NCI-H510A treated with DMSO at 0.1 percent for 48 hours (cell line): ENCODE data around the gene REXO5.
A peak's percentile ranks its signal among the peaks of the same experiment; 100 is the strongest.
"Not testable (repeated sequence)": the region's sequence is repeated elsewhere in the genome, so short reads cannot be mapped to it uniquely, and the experiment has no call there.

Source experiments
- DNase-seq: peaks from one replicate; lab custom pipeline; 2025; lab: John Stamatoyannopoulos, UW

The REXO5 gene

GRCh38 chr16:20806168-20807050 is at the start of gene REXO5, which contains the start of gene ERI2:
Gene REXO5 (plus strand): TSS chr16:20806527. CDS start chr16:20806954, 427 bp downstream.
Gene ERI2 (minus strand): TSS chr16:20806472. CDS start chr16:20806430, 42 bp downstream.
- DNase-seq, result peak; percentile 95

- DNase-seq, result no peak
These were observed 46.0 kb upstream of the REXO5 start for GRCh38 chr16:20760346-20760745.

DNA sequence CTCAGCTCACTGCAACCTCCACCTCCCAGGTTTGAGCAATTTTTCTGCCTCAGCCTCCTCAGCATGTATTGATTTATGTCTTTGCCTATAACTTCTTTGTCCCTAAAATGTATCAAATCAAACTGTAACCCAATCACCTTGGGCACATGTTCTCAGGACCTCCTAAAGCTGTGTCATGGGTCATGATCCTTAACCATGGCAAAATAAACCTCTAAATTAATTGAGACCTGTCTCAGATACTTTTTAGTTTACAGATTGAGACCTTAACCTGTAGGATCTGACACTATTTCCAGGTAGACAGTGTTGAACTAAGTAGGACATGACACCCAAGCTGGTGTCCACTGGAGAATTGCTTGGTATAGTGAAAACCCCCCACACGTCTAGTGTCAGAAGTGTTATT is 45.2 kb upstream of the REXO5 start:
- DNase-seq, result no peak

DNA sequence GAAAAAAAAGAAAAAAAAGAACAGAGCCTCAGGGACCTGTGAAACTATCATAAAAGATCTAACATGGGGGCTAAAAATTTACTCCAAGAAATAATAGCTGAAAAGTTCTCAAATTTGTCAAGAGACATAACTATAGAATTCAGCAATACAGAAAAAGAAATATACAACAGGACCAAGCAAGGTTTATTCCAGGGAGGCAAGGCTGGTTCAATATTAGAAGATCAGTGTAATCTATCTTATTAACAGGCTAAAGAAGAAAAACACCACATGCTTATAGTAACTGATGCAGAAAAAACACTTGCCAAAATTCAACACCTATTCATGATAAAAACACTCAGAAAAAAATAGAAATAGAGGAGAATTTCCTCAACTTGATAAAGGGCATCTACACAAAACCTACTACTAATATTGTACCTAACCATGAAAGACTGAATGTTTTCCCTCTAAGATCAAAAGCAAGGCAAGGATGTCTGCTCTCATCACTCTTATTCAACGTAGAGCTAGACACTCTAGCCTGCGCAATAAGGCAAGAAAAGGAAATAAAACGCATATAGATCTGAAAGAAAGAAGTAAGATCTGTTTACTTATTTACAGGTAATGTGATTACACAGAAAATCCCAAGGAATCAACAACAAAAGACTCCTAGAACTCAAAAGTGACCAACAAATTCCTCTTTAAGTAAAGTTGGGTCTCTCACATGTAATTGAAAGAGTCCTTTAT is 43.8 kb upstream of the REXO5 start:
- no peak for DNase-seq

- no peak for DNase-seq
These were observed 42.7 kb upstream of the REXO5 start, which contains the start of gene ACSM3 for GRCh38 chr16:20763461-20764232. Gene ACSM3 (plus strand): TSS chr16:20764014. CDS start chr16:20770035, 6,021 bp downstream.

DNA sequence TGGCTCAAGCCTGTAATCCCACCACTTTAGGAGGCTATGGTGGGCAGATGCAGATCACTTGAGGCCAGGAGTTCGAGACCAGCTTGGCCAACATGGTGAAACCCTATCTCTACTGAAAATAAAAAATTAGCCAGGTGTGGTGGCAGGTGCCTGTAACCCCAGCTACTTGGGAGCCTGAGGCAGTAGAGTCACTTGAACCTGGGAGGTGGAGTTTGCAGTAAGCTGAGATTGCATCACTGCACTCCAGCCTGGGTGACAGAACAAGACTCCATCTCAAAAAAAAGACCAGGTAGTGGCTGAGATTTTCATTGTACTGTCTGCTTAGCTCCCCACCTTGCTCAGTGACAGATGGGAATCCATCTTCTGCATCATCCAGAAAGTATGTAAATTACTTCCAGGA is 41.9 kb upstream of the REXO5 start:
- not testable (repeated sequence) for DNase-seq

- DNase-seq, result no peak
These were observed 40.6 kb upstream of the REXO5 start for GRCh38 chr16:20765732-20766131.

GRCh38 chr16:20766294-20766693 is 40.0 kb upstream of the REXO5 start:
- DNase-seq, result no peak

DNA sequence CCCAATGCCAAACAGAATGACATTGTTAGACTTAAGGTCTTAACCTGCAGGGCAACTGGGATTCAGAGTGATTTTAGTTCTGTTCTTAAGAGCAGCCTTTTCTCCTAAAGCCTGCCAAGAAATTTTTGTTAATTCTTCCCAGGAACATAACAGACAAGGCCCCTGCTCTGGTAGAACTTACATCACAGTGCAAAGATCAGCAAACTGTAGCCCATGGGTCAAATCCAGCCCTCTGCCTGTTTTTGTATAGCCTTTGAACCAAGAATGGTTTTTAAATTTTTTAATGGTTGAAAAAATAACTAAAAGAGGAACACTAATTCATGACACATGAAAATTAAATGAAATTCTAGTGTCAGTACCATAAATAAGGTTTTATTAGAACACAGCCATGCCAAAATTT is 38.8 kb upstream of the REXO5 start:
- no peak for DNase-seq

DNA sequence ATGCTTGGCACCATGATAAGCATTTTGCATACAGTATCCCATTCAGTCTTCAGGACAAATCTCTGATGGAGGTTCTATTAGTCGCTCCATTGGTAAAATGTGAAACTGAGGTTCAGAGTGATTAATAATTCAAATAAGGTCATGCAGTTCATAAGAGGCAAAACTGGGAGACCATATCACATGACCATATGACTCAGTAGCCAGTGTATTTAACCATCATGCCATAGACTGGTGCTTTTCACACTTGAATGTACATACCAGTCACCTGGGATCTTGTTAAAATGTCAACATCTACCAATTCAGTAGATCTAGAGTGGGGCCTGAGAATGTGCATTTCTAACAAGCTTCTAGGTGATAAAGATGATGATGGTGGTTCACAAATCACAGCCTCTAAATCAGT is 38.2 kb upstream of the REXO5 start:
- DNase-seq, result no peak

DNA sequence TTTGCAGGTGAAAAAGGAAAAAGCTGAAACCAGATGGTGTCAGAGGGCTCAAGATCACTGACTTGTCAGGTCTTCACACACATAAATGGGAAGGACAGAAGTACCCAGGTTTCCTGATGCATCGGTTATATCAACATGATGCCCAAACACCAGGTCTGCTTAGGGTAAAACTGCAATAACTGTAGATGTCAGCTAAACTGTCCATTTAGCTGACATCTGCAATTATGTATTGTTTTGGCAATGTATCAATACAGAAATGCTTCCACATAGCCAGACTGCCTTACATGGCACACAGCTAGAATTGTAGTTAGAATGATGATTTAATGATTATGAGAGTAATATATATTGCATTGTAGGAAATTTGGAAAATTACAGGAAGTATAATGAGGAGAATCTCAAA is 37.5 kb upstream of the REXO5 start:
- DNase-seq, result no peak

- DNase-seq, result no peak
These were observed 32.6 kb upstream of the REXO5 start for GRCh38 chr16:20773679-20774078.

- peak; percentile 52 for DNase-seq
These were observed 31.5 kb upstream of the REXO5 start for GRCh38 chr16:20774703-20775362.

DNA sequence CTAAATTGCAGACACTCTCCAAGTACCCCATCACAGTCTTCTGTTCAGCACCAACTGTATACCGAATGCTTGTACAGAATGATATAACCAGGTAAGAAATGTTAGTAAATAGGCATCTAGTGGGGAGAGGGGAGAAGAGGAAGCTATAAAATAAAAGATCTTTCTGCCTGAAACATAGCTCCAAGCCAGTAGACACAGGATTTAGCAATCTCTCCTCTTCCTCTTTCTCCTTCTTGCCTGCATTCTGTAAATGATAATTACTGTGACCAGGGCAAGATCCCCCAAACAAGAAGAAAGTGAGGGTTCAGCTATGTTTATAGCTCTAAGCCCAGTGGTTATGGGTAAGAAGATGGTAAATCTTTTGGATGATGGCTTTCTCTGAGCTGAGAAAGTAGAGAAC is 24.6 kb upstream of the REXO5 start:
- no peak for DNase-seq

DNA sequence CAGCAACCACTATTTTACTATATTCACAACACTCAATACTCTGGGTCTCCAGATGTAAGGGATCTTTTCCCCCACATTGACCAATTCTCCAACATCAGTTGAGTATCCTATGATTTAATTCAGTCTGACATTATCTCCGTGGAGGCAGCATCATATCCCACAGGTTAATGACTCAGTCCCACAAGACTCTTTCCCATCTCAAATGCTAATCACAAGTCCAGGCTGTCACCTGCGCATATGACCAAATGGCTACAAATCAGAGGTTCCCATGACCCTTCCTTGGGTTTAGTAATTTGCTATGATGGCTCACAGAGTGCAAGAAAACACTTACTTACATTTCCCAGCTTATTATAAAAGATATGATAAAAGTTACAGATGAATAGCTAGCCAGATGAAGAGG is 23.9 kb upstream of the REXO5 start:
- DNase-seq, result no peak

- no peak for DNase-seq
These were observed 22.1 kb upstream of the REXO5 start for GRCh38 chr16:20784204-20784603.

DNA sequence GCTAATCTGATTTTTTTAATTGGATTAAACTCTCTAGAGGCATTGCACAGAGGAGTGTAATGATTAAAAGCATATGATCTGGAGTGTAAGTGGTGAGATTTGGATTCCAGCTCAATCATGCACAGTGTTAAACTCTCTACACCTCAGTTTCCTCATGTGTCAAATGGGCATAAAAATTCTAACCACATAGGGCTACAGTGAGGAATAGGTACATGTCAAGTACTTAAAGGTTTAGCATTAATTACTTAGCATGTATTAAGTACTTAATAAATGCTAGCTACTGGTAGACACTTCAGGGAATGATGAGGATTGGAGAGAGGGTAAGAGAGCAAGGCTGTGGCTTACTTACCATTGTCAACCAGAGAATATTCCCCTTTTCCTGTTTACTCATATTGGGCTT is 17.2 kb upstream of the REXO5 start:
- no peak for DNase-seq

GRCh38 chr16:20791923-20792612 is 14.3 kb upstream of the REXO5 start:
- DNase-seq, result no peak

- no peak for DNase-seq
These were observed 8.0 kb upstream of the REXO5 start for GRCh38 chr16:20798364-20798763.

GRCh38 chr16:20799599-20799998 is 6.7 kb upstream of the REXO5 start:
- peak; percentile 67 for DNase-seq

GRCh38 chr16:20801278-20801677 is 5.0 kb upstream of the REXO5 start:
- no peak for DNase-seq
